H9 (cell line): Measurements from ENCODE around the gene APBB2. TPM values are rescaled to one million over a fixed set of nuclear protein-coding genes. Genes with fewer than 3 reads are reported as not detected.

Experiments used
- DNase-seq: peaks from one replicate; pipeline ENCODE4 v3.0.0-alpha.2; 2017
- H2AFZ ChIP-seq: one replicate; pipeline ENCODE4 v1.6.1; 2013; ENCODE audit warnings: mild to moderate bottlenecking, low read length, control low read depth, moderate library complexity
- H2AK5ac ChIP-seq: 2 replicates; pipeline ENCODE4 v1.6.1; 2013; ENCODE audit warnings: low read length, control low read depth, mixed read lengths; ENCODE audit not compliant: insufficient read length
- H2BK120ac ChIP-seq: one replicate; pipeline ENCODE4 v1.6.1; 2013; ENCODE audit warnings: low read depth, mild to moderate bottlenecking, low read length, control low read depth, inconsistent platforms; ENCODE audit not compliant: poor library complexity, severe bottlenecking
- H2BK12ac ChIP-seq: 2 replicates; pipeline ENCODE4 v1.6.1; 2013; ENCODE audit warnings: low read length, control low read depth, mixed read lengths, low read depth; ENCODE audit not compliant: insufficient read length
- H2BK15ac ChIP-seq: 2 replicates; pipeline ENCODE4 v1.6.1; 2013; ENCODE audit warnings: low read depth, low read length, control low read depth
- H2BK20ac ChIP-seq: one replicate; pipeline ENCODE4 v1.6.1; 2013; ENCODE audit warnings: low read depth, mild to moderate bottlenecking, low read length, control low read depth, inconsistent platforms; ENCODE audit not compliant: poor library complexity, severe bottlenecking
- H2BK5ac ChIP-seq: 2 replicates; pipeline ENCODE4 v1.6.1; 2013; ENCODE audit warnings: low read length, control low read depth, mixed read lengths; ENCODE audit not compliant: insufficient read length
- H3K14ac ChIP-seq: 2 replicates; pipeline ENCODE4 v1.6.1; 2013; ENCODE audit warnings: low read length, control low read depth; ENCODE audit not compliant: insufficient read depth
- H3K18ac ChIP-seq: 2 replicates; pipeline ENCODE4 v1.6.1; 2013; ENCODE audit warnings: low read depth, mild to moderate bottlenecking, mixed read lengths, low read length, control low read depth; ENCODE audit not compliant: insufficient read length
- H3K23ac ChIP-seq: 2 replicates; pipeline ENCODE4 v1.6.1; 2013; ENCODE audit warnings: low read length, control low read depth, mixed read lengths, low read depth; ENCODE audit not compliant: insufficient read length
- H3K23me2 ChIP-seq: 2 replicates; pipeline ENCODE4 v1.6.1; 2013; ENCODE audit warnings: low read depth, mild to moderate bottlenecking, mixed read lengths, low read length, control low read depth; ENCODE audit not compliant: insufficient read length, poor library complexity, severe bottlenecking
- H3K27ac ChIP-seq: 2 replicates; pipeline ENCODE4 v1.5.1; 2013; ENCODE audit warnings: low read length, control low read depth, mixed read lengths, low read depth; ENCODE audit not compliant: insufficient read length
- H3K27me3 ChIP-seq: 2 replicates; pipeline ENCODE4 v1.6.1; 2013; ENCODE audit warnings: low read length, control low read depth, inconsistent platforms; ENCODE audit not compliant: insufficient read depth
- H3K4ac ChIP-seq: 2 replicates; pipeline ENCODE4 v1.6.1; 2013; ENCODE audit warnings: low read depth, mild to moderate bottlenecking, control low read depth, inconsistent platforms, low read length, moderate library complexity
- H3K4me1 ChIP-seq: 2 replicates; pipeline ENCODE4 v1.6.1; 2013; ENCODE audit warnings: low read length, control low read depth, inconsistent platforms; ENCODE audit not compliant: insufficient read depth
- H3K4me2 ChIP-seq: 2 replicates; pipeline ENCODE4 v1.6.1; 2013; ENCODE audit warnings: low read length, control low read depth, mixed read lengths; ENCODE audit not compliant: insufficient read length, insufficient read depth
- H3K56ac ChIP-seq: 2 replicates; pipeline ENCODE4 v1.6.1; 2013; ENCODE audit warnings: low read depth, mild to moderate bottlenecking, mixed read lengths, low read length, control low read depth; ENCODE audit not compliant: insufficient read length
- H3K79me1 ChIP-seq: 2 replicates; pipeline ENCODE4 v1.6.1; 2013; ENCODE audit warnings: low read depth, mild to moderate bottlenecking, moderate library complexity, low read length, control low read depth, inconsistent platforms; ENCODE audit not compliant: insufficient read depth, poor library complexity, severe bottlenecking
- H3K79me2 ChIP-seq: 2 replicates; pipeline ENCODE4 v1.6.1; 2013; ENCODE audit warnings: low read length, control low read depth, inconsistent platforms; ENCODE audit not compliant: insufficient read depth
- H3K9ac ChIP-seq: 2 replicates; pipeline ENCODE4 v1.6.1; 2013; ENCODE audit warnings: low read length, control low read depth, mixed read lengths; ENCODE audit not compliant: insufficient read length; ENCODE audit errors: extremely low read depth
- H3K9me3 ChIP-seq: one replicate; pipeline ENCODE4 v1.6.1; 2013; ENCODE audit warnings: low read depth, low read length, inconsistent platforms; ENCODE audit not compliant: control insufficient read depth
- H3T11ph ChIP-seq: one replicate; pipeline ENCODE4 v1.6.1; 2013; ENCODE audit warnings: mild to moderate bottlenecking, low read length, control low read depth, inconsistent platforms
- H4K20me1 ChIP-seq: one replicate; pipeline ENCODE4 v1.6.1; 2013; ENCODE audit not compliant: control insufficient read depth, insufficient read length, insufficient read depth
- H4K5ac ChIP-seq: 2 replicates; pipeline ENCODE4 v1.6.1; 2013; ENCODE audit warnings: low read depth, mild to moderate bottlenecking, mixed read lengths, low read length, control low read depth; ENCODE audit not compliant: insufficient read length
- H4K8ac ChIP-seq: replicated peaks from 2 replicates; pipeline ENCODE4 v1.6.1; 2013; ENCODE audit warnings: low read length, control low read depth, mixed read lengths, low read depth; ENCODE audit not compliant: insufficient read length
- H4K91ac ChIP-seq: 2 replicates; pipeline ENCODE4 v1.6.1; 2013; ENCODE audit warnings: low read depth, mild to moderate bottlenecking, moderate library complexity, mixed read lengths, low read length, control low read depth; ENCODE audit not compliant: insufficient read length
- H3K27ac Mint-ChIP-seq, 3 experiments: 2 replicates in 2 of 3; 3 replicates in 1 of 3; pipeline ENCODE4 v1.8.0; 2020 to 2021; ENCODE audit warnings: mixed read lengths in 3 of 3, mild to moderate bottlenecking in 1 of 3, moderate library complexity in 1 of 3
- H3K27me3 Mint-ChIP-seq: 2 replicates; pipeline ENCODE4 v1.8.0; 2021; ENCODE audit warnings: low read depth, mild to moderate bottlenecking, moderate library complexity, mixed read lengths
- H3K36me3 Mint-ChIP-seq, 3 experiments: 2 replicates in 2 of 3; 3 replicates in 1 of 3; pipeline ENCODE4 v1.8.0; 2020 to 2021; ENCODE audit warnings: low read depth in 3 of 3, mixed read lengths in 3 of 3; ENCODE audit not compliant: insufficient read depth in 1 of 3
- H3K4me1 Mint-ChIP-seq, 2 experiments: 2 replicates each; pipeline ENCODE4 v1.8.0; 2020; ENCODE audit warnings: mixed read lengths in 2 of 2
- H3K4me3 Mint-ChIP-seq, 2 experiments: 2 replicates in 1 of 2; 3 replicates in 1 of 2; pipeline ENCODE4 v1.8.0; 2020 to 2021; ENCODE audit warnings: mild to moderate bottlenecking in 2 of 2, mixed read lengths in 2 of 2, moderate library complexity in 1 of 2
- H3K9me3 Mint-ChIP-seq, 2 experiments: 2 replicates in 1 of 2; 3 replicates in 1 of 2; pipeline ENCODE4 v1.8.0; 2020; ENCODE audit warnings: mild to moderate bottlenecking in 2 of 2, mixed read lengths in 2 of 2, moderate library complexity in 1 of 2
- WGBS: extraction: QIAGEN DNeasy Blood & Tissue Kit; methylation state at CpG from one replicate; pipeline ENCODE4 v1.1.7; 2013; ENCODE audit warnings: missing lambda C conversion rate, low lambda C conversion rate, mixed read lengths; ENCODE audit not compliant: insufficient read length; ENCODE audit errors: extremely low coverage; 5-methylcytosine and 5-hydroxymethylcytosine counted together
- total RNA-seq: library from RNA; stranded (reverse); gene quantifications from 2 replicates; pipeline ENCODE4 v1.2.1, GENCODE V29; 2021
- TF ChIP-seq, protein P1 (sequence below): fragments of 200-600 bp; sonication (generic); conservative IDR thresholded peaks from 3 replicates; pipeline ENCODE4 v1.8.0; 2021; ENCODE audit warnings: antibody characterized with exemption, mild to moderate bottlenecking

Gene APBB2
- total RNA-seq, 1 experiment from 2014 or later = 39.6 TPM

DNA sequence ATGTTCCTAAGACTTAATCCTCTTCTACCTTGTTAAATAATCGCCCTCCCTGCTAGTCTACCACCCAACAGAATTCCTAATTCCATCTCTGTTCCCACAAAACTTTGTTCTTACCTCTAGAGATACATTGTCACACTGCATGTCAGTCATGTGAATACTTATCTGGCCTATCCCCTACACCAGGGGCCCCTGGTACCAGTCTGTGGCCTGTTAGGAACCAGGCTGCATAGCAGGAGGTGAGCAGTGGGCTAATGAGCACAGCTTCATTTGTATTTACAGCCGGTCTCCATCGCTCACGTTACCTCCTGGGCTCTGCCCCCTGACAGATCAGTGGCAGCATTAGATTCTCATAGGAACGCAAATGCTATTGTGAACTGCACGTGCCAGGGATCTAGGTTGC, 73.9 kb downstream of the APBB2 start:
- no peaks in the 10 kb centered on the region for H3K27me3 ChIP-seq
- no CpG with 5 or more reads among the region's 6 CpGs for WGBS
- H3K23me2 ChIP-seq = no peaks in the 10 kb centered on the region
- no peak overlapping the region for H2BK120ac ChIP-seq
- no peak overlapping the region for H3K9ac ChIP-seq
- no peak overlapping the region for H2AFZ ChIP-seq
- H3K4me1 ChIP-seq = peaks cover 2% of the 10 kb centered on the region; the same call in 1 of the 2 replicates
- no peak overlapping the region for H2BK20ac ChIP-seq
- H4K5ac ChIP-seq = no peak overlapping the region
- no peaks in the 10 kb centered on the region for H4K20me1 ChIP-seq
- Mint-ChIP-seq H3K9me3 (no peaks in the 10 kb centered on the region; a peak in 2 of 5 replicates), H3K4me1 (peaks cover 25% of the 10 kb centered on the region in 2 experiments), H3K36me3 (peaks cover 4 to 16% (median 14%) of the 10 kb centered on the region in 3 experiments; a peak in 5 of 7 replicates), H3K4me3 (no peak overlapping the region), H3K27ac (peak overlapping the region in 1 of 3 experiments; percentile 65; a peak in 2 of 7 replicates), H3K27me3 (no peaks in the 10 kb centered on the region)
- H3K27ac ChIP-seq = no peak overlapping the region
- H3K4me2 ChIP-seq = no peak overlapping the region
- no peak overlapping the region for H2BK12ac ChIP-seq
- H3K56ac ChIP-seq = no peak overlapping the region
- no peaks in the 10 kb centered on the region for H3K79me2 ChIP-seq
- no peaks in the 10 kb centered on the region for H3K79me1 ChIP-seq
- no peak overlapping the region for H2AK5ac ChIP-seq
- no peak overlapping the region for H3K23ac ChIP-seq
- no peak overlapping the region for H4K8ac ChIP-seq
- H4K91ac ChIP-seq = no peak overlapping the region
- no peak overlapping the region for H2BK5ac ChIP-seq
- H3K9me3 ChIP-seq = no peaks in the 10 kb centered on the region
- H3T11ph ChIP-seq = no peak overlapping the region
- no peak overlapping the region for H3K4ac ChIP-seq
- TF ChIP-seq, protein P1, sequence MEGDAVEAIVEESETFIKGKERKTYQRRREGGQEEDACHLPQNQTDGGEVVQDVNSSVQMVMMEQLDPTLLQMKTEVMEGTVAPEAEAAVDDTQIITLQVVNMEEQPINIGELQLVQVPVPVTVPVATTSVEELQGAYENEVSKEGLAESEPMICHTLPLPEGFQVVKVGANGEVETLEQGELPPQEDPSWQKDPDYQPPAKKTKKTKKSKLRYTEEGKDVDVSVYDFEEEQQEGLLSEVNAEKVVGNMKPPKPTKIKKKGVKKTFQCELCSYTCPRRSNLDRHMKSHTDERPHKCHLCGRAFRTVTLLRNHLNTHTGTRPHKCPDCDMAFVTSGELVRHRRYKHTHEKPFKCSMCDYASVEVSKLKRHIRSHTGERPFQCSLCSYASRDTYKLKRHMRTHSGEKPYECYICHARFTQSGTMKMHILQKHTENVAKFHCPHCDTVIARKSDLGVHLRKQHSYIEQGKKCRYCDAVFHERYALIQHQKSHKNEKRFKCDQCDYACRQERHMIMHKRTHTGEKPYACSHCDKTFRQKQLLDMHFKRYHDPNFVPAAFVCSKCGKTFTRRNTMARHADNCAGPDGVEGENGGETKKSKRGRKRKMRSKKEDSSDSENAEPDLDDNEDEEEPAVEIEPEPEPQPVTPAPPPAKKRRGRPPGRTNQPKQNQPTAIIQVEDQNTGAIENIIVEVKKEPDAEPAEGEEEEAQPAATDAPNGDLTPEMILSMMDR = no peak
- no peak overlapping the region for H3K18ac ChIP-seq
- H3K14ac ChIP-seq = no peak overlapping the region
- no peak overlapping the region for H2BK15ac ChIP-seq
- no peak for DNase-seq
